Adipocyte (in vitro differentiated cells): Measurements from ENCODE around the gene ZNF106.
A peak's percentile ranks its signal among the peaks of the same experiment; 100 is the strongest.

Experiments used
- DNase-seq: peaks from one replicate; pipeline ENCODE4 v3.0.0-alpha.2; 2015; ENCODE audit warnings: low read depth
- H3K27me3 ChIP-seq: replicated peaks from 2 replicates; pipeline ENCODE4 v1.7.0; 2013; ENCODE audit warnings: mild to moderate bottlenecking, low read length, moderate library complexity; ENCODE audit not compliant: control insufficient read depth, insufficient read depth
- H3K36me3 ChIP-seq: 2 replicates; pipeline ENCODE4 v1.7.0; 2013; ENCODE audit warnings: low read length, mild to moderate bottlenecking, moderate library complexity; ENCODE audit not compliant: control insufficient read depth, insufficient read depth, severe bottlenecking
- H3K4me1 ChIP-seq: 2 replicates; pipeline ENCODE4 v1.7.0; 2013; ENCODE audit warnings: mild to moderate bottlenecking, low read length, moderate library complexity; ENCODE audit not compliant: control insufficient read depth, insufficient read depth
- H3K4me3 ChIP-seq: 2 replicates; pipeline ENCODE4 v1.7.0; 2013; ENCODE audit warnings: mild to moderate bottlenecking, low read length, moderate library complexity
- H3K9ac ChIP-seq: 2 replicates; pipeline ENCODE4 v1.7.0; 2013; ENCODE audit warnings: mild to moderate bottlenecking, low read length, moderate library complexity
- H3K9me3 ChIP-seq: 2 replicates; pipeline ENCODE4 v1.7.0; 2013; ENCODE audit warnings: mild to moderate bottlenecking, low read length, moderate library complexity; ENCODE audit not compliant: control insufficient read depth

Gene ZNF106

DNA sequence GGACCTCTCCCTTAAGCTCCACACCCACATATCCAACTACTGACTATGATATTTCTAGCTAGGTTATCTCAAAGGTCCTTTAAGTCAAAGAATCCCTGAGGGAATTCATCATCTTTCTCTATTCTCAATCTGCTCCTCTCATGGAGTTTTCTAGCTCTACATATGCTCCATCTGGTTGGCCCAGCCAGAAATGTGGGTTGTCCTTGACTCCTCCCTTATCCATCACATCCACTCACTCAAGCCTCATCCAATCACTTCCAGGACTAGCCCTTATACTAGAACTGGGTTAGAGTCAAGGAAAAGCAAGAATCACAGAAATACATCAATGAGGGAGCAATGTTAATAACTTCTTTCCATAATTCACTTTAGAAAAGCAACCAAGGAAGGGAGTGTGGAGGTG lies 45.4 kb downstream of the ZNF106 start:
- no peak overlapping the region for H3K9ac ChIP-seq
- no peak overlapping the region for H3K4me3 ChIP-seq
- H3K9me3 ChIP-seq, result no peaks in the 10 kb centered on the region
- peaks cover 4% of the 10 kb centered on the region for H3K4me1 ChIP-seq
- H3K27me3 ChIP-seq, result no peaks in the 10 kb centered on the region
- no peak for DNase-seq
- H3K36me3 ChIP-seq, result peaks cover 88% of the 10 kb centered on the region

DNA sequence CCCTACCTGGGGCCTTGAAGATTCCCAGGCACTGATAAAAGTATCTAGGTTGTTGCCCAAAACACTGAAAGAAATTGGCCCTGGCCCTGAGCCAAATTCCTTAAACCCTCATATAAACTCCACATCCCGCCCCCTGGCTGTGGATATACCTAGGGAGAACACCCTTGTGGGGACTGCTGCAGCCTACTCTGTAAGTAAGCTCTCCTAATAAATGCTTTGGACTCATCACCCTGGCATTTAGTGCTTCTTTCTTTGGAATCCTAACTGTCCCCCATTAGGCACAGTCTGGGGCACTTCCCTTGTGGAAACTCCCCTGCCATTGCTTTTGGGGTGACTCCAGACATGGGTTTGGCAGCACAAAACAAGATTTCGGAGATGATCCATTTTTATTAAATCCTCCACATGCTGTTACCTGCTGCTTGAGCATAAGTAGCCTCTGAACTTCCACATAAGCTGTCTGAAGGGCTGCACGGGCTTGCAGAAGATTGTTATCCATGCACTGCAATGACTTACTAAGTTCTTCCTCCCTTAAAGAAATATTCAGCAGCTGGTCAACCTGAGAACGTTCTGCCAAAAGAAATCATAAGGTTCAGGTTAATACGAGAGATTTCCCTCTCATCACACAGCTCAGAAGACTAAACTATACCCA lies 46.4 kb downstream of the ZNF106 start:
- Histone ChIP-seq H3K9me3 (no peaks in the 10 kb centered on the region), H3K4me3 (no peak overlapping the region), H3K4me1 (peaks cover 10% of the 10 kb centered on the region), H3K9ac (no peak overlapping the region), H3K27me3 (no peaks in the 10 kb centered on the region), H3K36me3 (peaks cover 81% of the 10 kb centered on the region)
- no peak for DNase-seq

DNA sequence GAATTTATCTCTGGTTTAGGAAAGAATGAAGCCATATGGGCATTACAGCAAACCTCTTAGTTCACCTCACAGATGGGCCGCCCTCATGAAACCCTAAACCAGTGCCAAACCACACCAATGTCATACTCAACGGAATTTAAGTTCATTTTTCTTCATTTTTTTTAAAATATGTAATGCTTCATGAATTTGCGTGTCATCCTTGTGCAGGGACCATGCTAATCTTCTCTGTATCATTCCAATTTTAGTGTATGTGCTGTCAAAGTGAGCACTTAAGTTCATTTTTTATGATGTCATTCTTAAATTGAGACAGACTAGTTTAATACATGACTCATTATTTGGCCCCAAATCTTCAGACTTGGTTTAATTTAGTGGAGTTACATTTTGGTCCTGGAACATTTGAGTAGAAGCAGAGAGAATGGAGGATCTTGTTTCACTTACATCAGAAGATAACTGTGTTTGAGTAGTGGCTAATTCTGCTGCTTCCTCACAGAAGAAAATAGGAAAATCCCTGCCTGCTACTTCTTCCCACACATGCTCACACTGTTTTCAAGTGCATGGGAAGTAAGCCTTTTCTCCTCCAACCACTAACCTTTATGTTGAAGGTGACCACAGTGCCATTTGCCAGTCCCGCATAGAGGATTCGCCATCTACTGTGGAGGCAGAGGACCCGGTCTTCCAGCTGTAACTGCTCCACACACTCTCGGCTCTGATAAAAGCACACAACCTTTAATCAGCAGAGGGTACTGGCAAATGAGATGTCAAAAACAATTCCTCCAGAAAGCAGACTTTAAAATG lies 63.3 kb downstream of the ZNF106 start:
- Histone ChIP-seq H3K9ac (no peak overlapping the region), H3K36me3 (peaks cover 95% of the 10 kb centered on the region), H3K4me3 (no peak overlapping the region), H3K4me1 (peaks cover 13% of the 10 kb centered on the region), H3K9me3 (no peaks in the 10 kb centered on the region), H3K27me3 (no peaks in the 10 kb centered on the region)
- peak; percentile 94 for DNase-seq

DNA sequence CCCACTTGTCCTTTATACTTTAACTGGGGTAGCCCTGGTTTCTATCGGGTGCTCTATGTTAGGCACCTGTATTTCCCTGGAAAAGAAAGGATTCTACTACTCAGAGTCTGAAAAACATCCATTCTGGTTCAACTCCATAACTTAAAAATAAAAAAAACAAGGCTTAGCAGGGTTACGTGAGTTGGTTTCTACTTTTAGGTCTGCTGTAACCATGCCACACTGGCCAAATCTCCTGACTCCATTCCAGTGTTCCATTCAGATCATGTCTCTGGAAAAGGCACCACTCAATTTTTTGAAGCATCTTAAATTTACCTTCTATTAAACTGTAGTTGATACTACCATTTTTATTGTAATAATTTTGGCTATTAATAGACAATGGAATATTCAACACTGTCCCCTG lies 69.6 kb downstream of the ZNF106 start:
- Histone ChIP-seq H3K9me3 (no peaks in the 10 kb centered on the region), H3K36me3 (peaks cover 97% of the 10 kb centered on the region), H3K9ac (no peak overlapping the region), H3K4me3 (no peak overlapping the region), H3K27me3 (no peaks in the 10 kb centered on the region), H3K4me1 (no peaks in the 10 kb centered on the region)
- no peak for DNase-seq

DNA sequence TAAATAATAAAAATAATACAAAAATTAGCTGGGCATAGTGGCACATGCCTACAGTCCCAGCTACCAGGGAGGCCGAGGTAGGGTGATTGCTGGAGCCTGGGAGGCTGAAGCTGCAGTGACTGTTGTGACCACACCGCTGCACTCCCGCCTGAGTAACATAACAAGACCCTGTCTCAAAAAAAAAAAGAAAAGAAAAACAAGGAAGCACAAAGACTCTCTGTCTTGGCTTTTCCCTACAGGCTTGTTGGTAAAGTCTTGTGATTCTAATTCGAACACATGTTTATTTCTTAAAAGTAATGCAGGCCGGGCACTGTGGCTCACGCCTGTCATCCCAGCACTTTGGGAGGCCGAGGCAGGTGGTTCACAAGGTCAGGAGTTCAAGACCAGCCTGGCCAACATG lies 71.6 kb downstream of the ZNF106 start:
- Histone ChIP-seq H3K9me3 (no peaks in the 10 kb centered on the region), H3K27me3 (no peaks in the 10 kb centered on the region), H3K36me3 (peaks cover 97% of the 10 kb centered on the region), H3K4me3 (no peak overlapping the region), H3K4me1 (peaks cover 1% of the 10 kb centered on the region), H3K9ac (no peak overlapping the region)
- no peak for DNase-seq

DNA sequence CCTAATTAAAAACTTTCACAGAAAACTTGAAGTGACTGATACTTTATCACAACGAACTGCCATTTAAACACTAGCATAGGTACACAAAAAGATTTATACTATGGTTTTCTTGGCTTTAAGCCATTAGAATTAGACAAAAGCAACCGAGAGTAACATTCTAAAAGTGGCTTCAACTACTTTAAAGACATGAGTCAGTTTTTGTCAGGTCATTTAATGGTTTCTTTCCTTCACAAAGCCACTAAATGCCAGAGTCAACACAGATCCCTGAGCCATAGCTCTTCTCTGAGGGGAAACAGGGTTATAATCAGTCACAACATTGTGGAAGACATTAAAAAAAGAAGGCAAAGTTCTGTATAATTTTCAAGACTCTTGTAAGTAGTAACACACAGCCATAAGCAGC lies 77.0 kb downstream of the ZNF106 start:
- Histone ChIP-seq H3K9me3 (no peaks in the 10 kb centered on the region), H3K36me3 (peaks cover 86% of the 10 kb centered on the region), H3K9ac (no peak overlapping the region), H3K4me3 (no peak overlapping the region), H3K4me1 (peaks cover 4% of the 10 kb centered on the region), H3K27me3 (no peaks in the 10 kb centered on the region)
- no peak for DNase-seq

DNA sequence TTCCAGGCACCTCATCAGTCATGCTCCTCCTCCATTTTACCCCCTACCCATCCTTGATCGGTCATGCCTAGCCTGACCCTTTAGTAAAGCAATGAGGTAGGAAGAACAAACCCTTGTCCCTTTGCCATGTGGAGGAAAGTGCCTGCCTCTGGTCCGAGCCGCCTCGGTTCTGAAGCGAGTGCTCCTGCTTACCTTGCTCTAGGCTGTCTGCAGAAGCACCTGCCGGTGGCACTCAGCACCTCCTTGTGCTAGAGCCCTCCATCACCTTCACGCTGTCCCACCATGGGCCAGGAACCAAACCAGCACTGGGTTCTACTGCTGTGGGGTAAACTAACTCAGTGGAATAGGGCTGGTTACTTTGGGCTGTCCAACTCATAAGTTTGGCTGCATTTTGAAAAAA lies 79.1 kb downstream of the ZNF106 start:
- no peak for DNase-seq
- Histone ChIP-seq H3K27me3 (no peaks in the 10 kb centered on the region), H3K4me3 (no peak overlapping the region), H3K4me1 (peaks cover 4% of the 10 kb centered on the region), H3K36me3 (peaks cover 67% of the 10 kb centered on the region), H3K9ac (no peak overlapping the region), H3K9me3 (no peaks in the 10 kb centered on the region)

DNA sequence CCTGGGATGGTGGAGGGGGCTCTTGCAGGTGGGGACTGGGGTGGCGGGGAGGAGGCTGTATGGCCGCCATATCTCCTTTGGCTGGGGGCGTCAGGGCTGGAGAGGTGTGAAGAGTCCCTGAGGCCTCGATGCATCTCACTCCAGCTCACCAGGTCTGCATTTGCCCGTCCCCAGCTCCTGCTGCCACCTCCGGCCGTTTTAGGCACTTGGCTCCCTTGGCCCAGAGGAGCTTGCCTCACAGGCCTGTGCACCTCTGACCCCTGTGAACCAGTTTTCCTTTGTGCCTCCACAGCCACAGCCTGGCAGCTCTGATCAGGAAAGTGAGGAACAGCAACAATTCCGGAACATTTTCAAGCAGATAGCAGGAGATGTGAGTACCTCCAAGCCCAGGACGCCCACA lies 81.9 kb downstream of the ZNF106 start:
- H3K4me1 ChIP-seq, result no peaks in the 10 kb centered on the region
- no peaks in the 10 kb centered on the region for H3K9me3 ChIP-seq
- H3K27me3 ChIP-seq, result no peaks in the 10 kb centered on the region
- no peak for DNase-seq
- H3K36me3 ChIP-seq, result peaks cover 39% of the 10 kb centered on the region
- H3K4me3 ChIP-seq, result no peak overlapping the region
- H3K9ac ChIP-seq, result no peak overlapping the region

DNA sequence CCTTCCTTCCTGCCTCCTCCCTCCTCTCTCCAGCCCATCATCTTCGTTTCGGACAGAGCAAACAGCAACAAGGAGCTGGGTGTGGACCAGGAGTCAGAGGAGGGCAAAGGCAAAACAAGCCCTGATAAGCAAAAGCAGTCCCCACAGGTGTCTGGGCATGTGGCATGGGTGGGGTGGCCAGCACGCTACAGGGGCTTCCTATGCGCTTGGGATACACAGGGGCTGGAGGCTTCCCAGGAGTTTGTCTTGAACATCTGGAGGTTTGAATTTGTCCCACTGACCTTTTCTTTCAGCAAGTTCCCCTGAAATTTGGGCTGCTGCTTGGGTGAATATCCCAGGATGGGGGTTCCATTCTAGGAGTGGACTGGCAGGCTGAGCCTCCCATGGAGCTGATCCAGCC lies 82.8 kb downstream of the ZNF106 start:
- no peaks in the 10 kb centered on the region for H3K4me1 ChIP-seq
- H3K4me3 ChIP-seq, result no peak overlapping the region
- DNase-seq, result no peak
- no peaks in the 10 kb centered on the region for H3K9me3 ChIP-seq
- H3K9ac ChIP-seq, result no peak overlapping the region
- peaks cover 32% of the 10 kb centered on the region for H3K36me3 ChIP-seq
- no peaks in the 10 kb centered on the region for H3K27me3 ChIP-seq

DNA sequence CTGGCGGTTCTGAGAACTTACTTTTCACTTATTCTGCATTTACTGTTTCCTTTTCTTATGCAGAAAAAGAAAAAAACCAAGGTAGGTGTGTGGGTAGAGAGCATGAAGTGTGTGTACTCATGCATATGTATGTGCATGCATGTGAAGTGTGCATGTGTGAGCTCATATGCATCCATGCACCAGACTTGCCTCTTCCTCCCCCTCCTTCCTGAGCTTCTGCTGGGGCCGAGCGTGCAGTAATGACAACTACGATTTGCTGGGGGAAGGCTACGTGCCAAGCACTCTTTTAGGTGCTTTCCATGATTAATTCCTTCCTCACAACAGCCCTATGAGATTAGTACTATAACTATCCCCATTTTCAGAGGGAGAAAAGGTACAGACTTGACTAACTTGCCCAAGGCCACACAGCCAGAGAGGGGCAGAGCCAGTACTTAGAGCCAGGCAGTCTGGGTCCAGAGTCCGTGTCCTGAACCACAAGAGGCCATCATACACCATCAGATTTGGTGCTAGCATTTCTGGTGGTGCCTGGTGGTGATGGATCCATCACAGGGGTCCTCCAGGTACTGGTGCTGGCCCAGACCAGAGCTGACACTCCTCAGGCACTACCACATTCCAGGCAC lies 85.0 kb downstream of the ZNF106 start:
- Histone ChIP-seq H3K36me3 (peaks cover 29% of the 10 kb centered on the region), H3K4me3 (no peak overlapping the region), H3K9me3 (no peaks in the 10 kb centered on the region), H3K9ac (no peak overlapping the region), H3K4me1 (no peaks in the 10 kb centered on the region), H3K27me3 (no peaks in the 10 kb centered on the region)
- no peak for DNase-seq

DNA sequence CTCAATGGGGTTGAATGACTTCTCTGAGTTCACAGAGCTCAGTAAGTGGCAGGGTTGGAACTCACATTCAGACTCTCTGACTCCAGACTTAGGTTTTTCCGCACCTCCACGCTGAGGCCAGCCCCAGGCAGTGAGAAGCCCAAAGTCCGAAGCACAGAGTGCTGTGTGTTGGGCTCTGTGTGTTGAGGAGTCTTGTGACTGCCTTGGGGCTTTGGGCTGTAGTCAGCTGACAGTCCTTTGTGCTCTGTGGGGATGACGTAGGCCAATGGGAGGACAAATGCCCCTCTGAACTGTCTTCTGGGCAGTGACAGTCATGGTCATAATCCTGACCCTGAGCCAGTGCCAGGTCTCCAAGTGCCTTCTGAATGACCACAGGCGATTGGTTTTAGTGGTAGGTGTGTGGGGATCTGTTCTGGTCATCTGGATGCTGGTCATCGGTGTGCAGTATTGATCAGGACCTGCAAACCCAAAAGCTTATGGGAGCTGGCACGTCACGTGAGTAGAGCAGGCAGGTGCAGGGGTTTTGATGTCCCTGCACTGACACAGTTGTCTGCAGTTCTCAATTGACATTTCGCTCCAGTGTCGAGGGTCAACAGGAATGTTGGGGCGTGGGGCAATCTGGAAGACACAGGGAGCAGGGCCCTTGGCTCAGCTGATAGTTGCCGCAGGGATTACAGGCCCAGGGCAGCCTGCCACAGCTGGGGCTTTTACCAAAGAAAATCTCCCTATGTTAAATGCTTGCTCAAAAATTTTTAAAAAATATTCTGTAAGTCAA lies 86.3 kb downstream of the ZNF106 start:
- no peak for DNase-seq
- no peak overlapping the region for H3K9ac ChIP-seq
- H3K27me3 ChIP-seq, result no peaks in the 10 kb centered on the region
- no peaks in the 10 kb centered on the region for H3K4me1 ChIP-seq
- H3K9me3 ChIP-seq, result no peaks in the 10 kb centered on the region
- H3K4me3 ChIP-seq, result no peak overlapping the region
- H3K36me3 ChIP-seq, result peaks cover 18% of the 10 kb centered on the region
